GOT3 (cell line): Measurements from ENCODE around the gene ODF2.
A peak's percentile ranks its signal among the peaks of the same experiment; 100 is the strongest.
"Not testable (repeated sequence)": the region's sequence is repeated elsewhere in the genome, so short reads cannot be mapped to it uniquely, and the experiment has no call there.

Experiments used
- DNase-seq: peaks from one replicate; lab custom pipeline; 2025; ENCODE audit warnings: mixed read lengths; lab: John Stamatoyannopoulos, UW

The ODF2 gene

DNA sequence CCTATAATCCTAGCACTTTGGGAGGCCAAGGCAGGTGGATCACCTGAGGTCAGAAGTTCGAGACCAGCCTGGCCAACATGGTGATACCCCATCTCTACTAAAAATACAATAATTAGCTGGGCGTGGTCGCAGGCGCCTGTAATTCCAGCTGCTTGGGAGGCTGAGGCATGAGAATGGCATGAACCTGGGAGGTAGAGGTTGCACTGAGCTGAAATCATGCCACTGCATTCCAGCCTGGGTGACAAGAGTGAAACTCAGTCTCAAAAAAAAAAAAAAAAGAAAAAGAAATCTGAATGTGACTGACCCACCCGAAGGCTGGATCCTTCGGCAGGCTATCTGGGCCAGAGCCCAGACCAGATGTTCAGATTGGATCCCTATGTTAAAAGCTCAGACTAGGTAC is 32.5 kb upstream of the ODF2 start:
- not testable (repeated sequence) for DNase-seq

DNA sequence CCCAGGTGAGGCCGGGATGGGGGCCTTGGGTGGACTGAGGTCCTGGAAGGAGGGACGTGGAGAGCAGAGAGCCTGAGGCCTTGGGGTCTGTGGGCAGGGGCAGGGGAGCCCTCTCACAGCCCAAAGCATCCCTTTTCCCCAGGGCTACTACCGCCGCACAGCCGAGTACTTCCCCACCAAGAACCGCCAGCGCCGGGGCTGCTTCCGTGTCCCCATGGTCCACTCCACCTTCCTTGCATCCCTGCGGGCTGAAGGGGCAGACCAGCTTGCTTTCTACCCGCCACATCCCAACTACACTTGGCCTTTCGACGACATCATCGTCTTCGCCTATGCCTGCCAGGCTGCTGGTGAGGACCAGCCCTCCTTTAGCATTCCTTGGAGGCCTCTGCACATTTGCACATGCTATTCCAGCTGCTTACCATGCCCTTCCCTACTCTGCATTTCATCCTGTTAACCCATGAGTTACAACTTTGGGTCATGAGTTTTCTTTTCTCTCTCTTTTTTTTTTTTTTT is 31.5 kb upstream of the ODF2 start:
- no peak for DNase-seq

DNA sequence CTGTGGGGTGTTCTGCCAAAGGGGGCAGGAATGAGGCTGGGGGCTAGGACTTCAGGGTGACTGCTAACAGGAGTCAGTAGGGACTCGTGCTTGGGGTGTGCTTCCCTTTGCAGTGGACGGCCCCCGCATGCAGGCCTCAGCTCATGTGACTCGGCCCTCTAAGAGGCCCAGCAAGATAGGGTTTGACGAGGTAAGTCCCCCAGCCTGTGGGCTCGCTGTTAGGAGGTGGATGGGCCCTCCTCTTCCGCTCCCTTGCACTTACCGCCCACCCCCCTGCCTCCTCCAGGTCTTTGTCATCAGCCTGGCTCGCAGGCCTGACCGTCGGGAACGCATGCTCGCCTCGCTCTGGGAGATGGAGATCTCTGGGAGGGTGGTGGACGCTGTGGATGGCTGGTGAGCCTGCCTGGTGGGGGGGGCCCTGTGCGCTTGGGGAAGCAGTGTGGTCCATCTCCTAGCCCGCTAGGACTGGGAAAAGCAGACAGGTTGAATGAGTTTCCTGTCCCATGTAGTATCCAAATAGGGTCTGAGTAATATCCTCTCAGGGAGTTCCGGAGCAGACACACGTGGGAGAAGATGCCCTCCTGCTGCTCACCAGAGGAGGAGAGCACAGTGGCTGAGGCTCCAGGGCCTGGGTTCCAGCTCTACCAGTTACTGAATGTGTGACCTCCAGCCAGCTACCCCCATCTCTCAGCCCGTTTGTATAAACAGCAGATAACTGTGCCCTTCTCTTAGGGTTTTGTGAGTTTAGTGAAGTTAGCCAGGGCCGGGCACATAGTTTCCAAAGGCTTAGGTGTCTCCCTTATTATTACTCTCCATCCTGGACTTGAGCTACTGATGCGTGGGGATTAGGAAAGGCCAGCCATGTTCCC is 26.9 kb upstream of the ODF2 start:
- no peak for DNase-seq

DNA sequence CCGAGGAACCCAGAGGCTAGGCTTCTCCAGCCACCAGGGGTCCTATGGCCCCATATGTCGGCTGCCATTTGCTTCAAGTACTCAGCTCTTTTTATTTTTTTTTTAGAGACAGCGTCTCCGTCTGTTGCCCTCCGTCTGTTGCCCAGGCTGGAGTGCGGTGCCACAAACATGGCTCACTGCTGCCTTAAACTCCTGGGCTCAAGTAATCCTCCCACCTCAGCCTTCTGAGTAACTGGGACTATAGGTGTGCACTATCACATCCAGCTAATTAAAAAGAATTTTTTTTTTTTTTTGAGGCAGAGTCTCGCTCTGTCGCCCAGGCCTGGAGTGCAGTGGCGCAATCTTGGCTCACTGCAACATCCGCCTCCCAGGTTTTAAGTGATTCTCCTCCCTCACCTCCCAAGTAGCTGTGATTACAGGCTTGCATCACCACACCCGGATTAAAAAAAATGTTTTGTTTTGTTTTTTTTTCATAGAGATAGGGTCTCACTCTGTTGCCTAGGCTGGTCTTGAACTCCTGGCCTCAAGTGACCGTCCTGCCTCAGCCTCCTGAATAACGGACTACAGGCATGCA is 26.2 kb upstream of the ODF2 start:
- no peak for DNase-seq

DNA sequence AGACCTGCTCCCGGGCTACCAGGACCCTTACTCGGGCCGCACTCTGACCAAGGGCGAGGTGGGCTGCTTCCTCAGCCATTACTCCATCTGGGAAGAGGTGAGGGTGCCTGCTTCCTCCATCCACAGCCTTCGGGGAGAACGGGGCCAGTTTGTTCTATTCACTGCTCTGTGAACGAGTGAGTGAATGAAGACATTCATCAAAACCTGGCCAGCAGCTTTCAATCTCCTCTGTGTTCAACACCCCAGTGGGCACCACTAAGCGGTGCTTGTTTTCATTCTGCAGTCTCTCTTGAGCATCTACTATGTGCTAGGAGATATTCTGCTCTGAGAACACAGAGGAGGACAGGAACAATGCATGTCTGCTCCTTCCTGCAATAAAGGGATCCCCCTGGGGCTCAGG is 24.6 kb upstream of the ODF2 start:
- no peak for DNase-seq

DNA sequence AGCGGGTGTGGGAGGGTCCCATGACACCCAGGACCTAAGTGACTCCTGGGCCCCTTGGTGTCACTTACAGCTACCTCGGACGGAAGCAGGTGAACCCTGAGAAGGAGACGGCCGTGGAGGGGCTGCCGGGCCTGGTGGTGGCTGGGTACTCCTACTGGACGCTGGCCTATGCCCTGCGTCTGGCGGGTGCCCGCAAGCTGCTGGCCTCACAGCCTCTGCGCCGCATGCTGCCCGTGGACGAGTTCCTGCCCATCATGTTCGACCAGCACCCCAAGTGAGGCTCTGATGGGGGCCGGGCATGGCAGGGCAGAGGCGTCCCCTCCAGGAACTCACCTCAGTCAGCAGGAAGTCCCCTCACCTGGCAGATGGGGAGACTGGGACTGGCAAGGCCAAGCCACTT is 21.5 kb upstream of the ODF2 start:
- no peak for DNase-seq

DNA sequence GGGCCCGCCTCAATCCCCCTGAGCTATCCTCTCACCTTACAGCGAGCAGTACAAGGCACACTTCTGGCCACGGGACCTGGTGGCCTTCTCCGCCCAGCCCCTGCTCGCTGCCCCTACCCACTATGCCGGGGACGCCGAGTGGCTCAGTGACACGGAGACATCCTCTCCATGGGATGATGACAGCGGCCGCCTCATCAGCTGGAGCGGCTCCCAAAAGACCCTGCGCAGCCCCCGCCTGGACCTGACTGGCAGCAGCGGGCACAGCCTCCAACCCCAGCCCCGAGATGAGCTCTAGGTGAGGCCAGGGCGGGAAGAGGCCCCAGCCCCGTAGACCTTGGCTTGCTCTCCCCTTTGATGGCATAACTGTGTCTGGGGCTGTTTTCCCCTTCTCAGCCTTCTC is 20.2 kb upstream of the ODF2 start:
- no peak for DNase-seq

DNA sequence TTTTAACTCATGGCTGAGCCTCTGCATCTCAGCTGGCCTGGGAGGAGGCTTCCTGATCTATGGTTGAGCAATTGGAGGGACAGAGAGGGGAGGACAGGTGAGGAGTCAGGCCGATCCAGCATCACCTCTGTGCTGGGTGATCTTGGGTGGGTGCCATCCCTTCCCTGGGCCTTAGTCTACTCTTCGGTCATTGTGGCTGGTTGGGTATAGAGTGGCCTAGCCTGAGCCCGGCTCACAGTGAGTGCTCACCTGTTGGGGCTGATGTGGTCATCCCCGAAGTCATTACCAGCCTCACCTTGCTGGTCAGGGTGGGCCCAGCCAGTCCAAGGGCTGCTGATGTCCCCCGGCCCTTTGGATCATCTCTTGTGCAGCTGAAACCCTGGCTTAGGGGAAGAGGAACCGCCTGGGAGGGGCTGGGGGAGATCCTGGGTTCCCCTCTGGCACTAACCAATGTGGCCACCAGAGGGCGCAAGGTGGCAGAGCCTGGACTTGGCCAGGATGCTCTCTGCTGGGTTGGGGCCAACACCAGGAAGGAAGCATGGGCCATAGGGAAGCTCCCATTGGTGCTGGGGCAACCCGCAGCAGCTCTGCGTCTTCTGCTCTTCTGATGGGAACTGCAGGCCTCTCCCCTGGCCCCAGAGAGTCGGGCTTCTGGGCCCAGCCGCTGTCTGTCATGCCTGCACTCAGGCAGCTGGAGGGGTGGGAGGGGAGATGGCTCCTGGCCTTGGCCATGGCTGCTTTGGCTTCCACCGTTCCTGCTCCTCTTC is 17.3 kb upstream of the ODF2 start:
- DNase-seq: peak; percentile 20

DNA sequence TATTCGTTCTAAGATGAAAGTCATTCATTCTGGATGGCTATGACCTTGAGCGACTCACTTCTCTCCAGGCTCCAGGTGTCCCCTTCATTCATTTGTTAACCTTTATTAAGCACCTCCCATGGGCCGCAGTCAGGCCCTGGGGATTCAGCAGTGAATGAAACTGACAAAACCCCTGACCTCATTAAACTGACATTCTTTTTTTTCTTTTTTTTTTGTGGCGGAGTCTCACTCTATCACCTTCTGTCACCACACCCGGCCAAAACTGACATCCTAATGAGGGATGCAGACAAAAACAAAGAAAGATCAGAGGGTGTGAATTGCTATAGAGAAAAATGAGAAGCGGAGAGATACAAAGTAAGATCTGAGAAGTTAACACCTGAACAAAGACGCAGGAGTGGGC is 16.5 kb upstream of the ODF2 start:
- no peak for DNase-seq

DNA sequence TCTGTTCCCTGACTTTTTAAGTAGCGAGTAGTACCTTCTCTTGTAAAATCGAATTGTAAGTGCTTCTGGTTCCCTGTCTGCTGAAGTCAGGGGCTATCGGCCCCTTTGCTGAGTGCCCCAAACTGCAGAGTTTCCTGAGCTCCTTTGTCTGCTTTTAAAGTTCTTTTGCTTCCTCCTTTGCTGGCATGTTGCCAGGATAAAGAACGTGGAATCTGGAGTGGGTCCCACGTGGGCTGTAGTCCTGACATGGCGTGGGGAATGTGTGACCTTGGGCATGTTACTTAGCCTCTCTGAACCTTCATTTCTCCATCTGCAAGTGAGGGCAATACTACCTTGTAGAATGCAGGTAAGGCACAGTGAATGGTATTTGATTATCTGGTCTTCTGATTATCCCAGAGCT is 13.7 kb upstream of the ODF2 start:
- DNase-seq: no peak

DNA sequence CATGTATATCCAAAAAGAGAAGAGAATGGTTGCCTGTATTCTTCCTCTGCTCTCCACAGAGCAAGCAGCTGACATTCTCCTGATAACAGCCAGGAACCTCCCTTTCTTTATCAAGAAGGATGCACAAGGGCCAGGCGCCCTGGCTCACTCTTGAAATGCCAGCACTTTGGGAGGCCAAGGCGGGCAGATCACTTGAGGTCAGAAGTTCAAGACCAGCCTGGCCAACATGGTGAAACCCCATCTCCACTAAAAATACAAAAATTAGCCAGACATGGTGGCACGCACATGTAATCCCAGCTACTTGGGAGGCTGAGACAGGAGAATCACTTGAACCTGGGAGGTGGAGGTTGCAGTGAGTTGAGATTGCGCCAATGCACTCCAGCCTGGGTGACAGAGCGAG is 9.3 kb upstream of the ODF2 start:
- DNase-seq: not testable (repeated sequence)

DNA sequence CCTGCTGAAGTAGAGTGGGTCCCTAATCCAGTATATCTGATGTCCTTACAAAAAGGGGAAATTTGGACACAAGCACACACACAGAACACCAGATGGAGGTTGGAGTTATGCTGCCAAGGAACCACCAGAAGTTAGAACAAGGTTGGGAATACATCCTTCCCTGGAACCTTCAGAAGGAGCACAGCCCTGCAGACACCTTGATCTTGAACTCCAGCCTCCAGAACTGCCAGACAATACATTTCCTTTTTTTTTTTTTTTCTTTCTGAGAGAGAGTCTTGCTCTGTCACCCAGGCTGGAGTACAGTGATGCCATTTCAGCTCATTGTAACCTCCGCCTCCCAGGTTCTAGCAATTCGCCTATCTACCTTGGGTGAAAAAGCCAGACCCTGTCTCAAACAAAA is 7.1 kb upstream of the ODF2 start:
- DNase-seq: no peak

DNA sequence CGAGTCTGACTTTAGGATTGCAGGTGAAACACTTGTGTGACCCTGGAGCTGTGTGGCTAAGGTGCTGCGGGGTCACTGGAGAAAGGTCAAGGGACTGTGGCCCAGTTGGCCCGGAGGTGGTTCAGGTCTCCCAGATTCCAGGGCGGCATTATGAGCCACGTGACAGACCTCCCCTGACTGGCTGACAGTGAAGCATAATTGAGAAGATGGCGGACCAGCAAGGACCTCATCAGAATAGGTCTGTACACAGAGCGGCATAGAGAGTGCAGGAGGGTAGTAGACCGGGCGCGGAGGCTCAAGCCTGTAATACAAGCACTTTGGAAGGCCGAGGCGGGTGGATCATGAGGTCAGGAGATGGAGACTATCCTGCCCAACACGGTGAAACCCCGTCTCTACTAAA is 815 bp upstream of the ODF2 start:
- DNase-seq: no peak

DNA sequence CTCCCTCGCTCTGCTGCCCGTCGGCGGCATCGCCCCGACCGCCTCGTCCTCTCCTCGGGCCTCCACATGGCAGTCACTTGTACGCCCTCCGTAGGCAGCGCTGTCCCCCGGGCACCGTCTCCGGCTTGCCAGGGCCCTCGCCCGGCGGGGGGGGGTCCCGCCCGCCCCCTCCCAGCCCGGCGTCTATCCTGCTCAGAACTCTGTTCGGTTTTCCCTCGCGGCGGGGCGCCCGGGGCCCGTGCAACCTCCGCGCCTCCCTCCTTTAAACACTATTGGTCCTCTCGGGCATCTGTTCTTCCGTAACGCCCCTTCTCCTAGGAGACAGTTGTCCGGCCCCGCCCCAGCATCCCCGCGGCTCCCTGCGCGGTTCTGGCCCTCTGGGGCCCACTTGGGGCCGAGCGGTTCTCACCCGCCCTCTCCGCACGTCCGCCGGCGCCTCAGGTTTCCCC is 831 bp downstream of the ODF2 start:
- no peak for DNase-seq

DNA sequence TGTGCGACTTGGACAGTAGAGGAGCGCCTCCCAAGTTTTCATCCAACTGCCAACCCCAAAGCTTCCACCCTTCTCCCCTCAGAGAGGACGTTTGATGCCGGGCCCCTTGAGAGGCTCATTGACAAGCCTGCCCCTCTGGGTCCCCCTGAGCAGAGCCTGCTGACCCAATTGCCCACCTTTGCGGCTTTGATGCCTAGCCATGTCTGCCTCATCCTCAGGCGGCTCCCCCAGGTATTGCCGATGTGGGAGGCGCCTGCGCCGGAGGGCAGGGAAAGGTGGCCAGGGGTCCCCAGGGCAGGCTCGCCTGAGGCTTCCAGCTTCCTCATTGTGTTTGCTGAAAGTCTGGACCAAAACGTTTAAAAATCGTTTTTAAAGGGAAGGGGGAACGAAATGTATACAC is 1.4 kb downstream of the ODF2 start:
- no peak for DNase-seq

DNA sequence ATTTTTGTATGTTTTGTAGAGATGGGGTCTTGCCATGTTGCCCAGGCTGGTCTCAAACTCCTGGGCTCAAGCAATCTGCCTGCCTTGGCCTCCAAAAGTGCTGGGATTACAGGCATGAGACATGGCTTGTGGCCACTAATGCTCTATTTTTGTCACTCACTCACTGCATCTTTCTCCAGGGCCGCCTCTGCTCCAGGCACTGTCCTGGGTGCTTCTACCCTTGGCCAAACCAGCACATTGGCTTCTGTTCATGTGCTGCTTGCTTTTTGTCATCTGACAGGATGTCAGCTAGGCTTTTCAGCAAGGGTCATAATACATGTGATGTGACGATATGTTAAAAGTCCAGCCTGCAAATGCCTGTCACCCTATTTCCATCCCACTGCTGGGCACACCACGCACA is 3.2 kb downstream of the ODF2 start:
- DNase-seq: no peak

DNA sequence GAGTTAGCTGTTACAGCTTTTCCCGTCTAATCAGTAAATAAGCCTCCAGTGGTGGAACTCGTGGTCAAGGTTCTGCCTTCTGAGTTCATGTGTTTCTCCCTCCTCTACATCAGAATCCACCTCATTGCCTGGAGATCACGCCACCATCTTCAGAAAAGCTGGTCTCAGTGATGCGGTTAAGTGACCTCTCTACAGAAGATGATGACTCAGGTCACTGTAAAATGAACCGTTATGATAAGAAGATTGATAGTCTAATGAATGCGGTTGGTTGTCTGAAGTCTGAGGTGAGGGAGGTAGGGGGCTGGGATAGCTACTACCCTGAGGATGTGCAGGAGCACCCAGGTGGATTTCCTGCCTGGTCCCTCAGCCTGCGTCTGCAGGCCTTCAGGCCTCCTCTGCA is 13.3 kb downstream of the ODF2 start:
- no peak for DNase-seq

DNA sequence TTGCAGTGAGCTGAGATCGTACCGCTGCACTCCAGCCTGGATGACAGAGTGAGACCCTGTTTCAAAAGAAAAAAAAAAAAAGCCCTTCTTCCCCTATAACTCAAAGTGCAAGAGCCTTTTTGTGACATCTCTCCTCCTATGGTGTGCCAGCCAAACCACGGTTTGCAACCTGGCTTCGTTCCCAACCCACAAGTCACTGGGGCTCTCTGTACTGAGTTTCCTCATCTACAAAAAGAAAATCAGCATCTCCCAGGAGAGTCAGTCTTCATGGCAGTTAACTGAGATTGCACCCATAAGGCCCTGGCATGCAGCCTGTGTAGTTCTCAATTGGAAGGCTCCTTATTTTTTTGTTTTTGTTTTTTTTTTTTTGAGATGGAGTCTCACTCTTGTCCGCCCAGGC is 14.8 kb downstream of the ODF2 start:
- no peak for DNase-seq

DNA sequence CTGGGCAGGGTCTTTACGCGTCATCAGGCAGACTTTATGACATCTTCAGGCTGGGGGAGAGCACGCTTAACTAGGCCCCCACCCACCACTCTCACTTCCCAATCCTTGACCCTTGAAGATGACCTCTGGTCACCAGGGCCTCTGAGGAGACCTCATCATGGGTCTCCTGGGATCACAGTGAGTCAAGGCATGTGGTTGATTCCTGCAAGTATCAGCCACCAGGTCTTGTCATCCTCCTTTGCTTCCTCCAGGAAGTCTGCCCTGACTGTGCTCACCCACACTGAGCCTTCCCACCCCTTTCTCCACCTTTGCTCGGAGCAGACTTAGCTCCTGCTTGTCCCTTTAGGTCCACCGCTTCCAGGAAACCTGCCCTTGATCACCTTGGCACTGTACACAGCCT is 17.3 kb downstream of the ODF2 start:
- no peak for DNase-seq

DNA sequence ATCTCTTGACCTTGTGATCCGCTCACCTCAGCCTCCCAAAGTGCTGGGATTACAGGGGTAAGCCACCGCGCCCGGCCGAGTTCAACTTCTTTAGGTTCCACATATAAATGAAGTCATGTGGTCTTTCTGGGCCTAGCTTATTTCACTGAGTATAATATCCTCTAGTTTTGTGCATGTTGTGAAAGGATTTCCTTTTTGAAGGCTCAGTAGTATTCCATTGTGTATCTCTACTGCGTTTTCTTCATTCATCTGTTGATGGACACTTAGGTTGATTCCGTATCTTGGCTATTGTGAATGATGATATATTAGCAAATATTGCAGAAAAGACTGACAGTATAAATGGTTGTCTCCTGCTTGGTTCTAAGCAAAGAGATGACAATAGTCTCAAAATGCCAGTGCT is 20.1 kb downstream of the ODF2 start:
- no peak for DNase-seq

DNA sequence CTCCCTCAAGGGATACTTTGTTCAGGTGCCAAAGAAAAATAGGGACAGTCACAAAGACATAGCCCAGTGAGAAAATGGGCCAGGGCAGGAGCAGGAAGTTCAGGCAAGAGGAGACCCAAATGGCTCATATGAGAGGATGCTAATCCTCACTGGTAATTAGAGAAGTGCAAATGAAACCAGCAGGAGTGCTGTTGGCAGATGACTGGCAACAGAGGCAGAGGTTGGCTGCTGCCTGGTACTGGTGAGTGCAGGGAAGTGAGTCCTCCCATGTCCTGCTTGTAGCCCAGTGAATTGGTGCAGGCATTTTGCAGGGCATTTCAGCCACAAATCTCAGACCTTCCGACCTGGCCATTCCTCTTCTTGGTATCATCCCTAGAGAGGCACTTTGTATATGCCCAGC is 23.5 kb downstream of the ODF2 start:
- DNase-seq: no peak

DNA sequence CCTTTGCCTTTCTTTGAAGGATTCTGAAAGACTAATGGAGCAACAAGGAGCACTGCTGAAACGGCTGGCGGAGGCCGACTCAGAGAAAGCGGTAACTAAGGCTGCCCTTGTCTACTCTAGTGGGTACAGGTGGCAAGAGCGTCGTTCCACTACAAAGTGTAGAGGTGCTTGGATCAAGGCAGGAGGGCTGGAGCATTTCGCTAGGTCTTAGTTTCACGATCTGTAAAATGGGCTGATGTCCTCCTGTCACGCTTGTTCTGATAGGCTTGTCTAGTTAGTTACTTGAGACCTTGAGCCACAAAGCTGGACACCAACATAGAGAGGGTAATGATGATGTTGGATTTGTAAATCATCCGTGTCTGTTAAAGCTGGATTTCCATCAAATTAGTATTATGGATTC is 25.8 kb downstream of the ODF2 start:
- no peak for DNase-seq

DNA sequence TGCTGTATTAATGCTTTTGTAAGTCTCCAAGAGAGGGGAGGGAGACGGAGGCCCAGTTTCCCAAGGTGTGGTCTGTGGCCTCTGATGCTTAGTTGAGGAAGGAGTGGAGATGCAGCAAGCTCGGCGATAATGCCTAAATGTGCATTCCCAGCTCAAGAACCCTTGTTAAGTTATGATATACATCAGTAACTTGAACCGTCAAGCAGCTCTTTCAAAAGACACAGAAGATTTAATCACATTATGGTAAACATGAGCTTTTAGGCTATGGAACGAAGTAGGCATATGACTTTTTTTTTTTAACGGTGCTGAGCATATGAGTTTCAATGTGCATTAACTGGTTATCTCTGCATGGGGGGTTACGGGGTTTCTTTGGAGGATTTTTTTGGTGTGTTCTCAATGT is 26.4 kb downstream of the ODF2 start:
- no peak for DNase-seq
